IMR-90 (cell line): ENCODE results near the gene ZSCAN18. TPM values are rescaled to one million over a fixed set of nuclear protein-coding genes. Genes with fewer than 3 reads are reported as not detected.

ENCODE experiments used
- ATAC-seq: fragments of 200-7000 bp; cut with Tn5 transposase; 2 replicates; pipeline ENCODE4 v1.9.1; 2020; ENCODE audit warnings: low read depth, mild to moderate bottlenecking, moderate library complexity
- Bru-seq: library from RNA; stranded (reverse); fragments of 400-500 nt; gene quantifications from one replicate; lab custom pipeline; 2021; lab: Mats Ljungman, UMichigan
- BruChase-seq, 2 experiments: library from RNA; stranded (reverse); fragments of 400-500 nt; gene quantifications; one replicate each; lab custom pipeline; 2021; lab: Mats Ljungman, UMichigan
- BruUV-seq: library from RNA; stranded (reverse); fragments of 400-500 nt; replicated peaks from 2 replicates; lab custom pipeline; 2021; lab: Mats Ljungman, UMichigan
- CTCF ChIA-PET: fragments of 300-600 bp; formaldehyde crosslinking; extraction: SDS; loops from one replicate; lab custom pipeline; 2021; ENCODE audit warnings: antibody characterized with exemption; lab: Yijun Ruan, JAX
- POLR2A ChIA-PET: fragments of 300-600 bp; sonication (Branson Sonifier 250); formaldehyde crosslinking; loops from one replicate; lab custom pipeline; 2022; ENCODE audit warnings: antibody characterized with exemption; ENCODE audit not compliant: unreplicated experiment; lab: Charles Lee
- DNase-seq: peaks from one replicate; pipeline ENCODE4 v3.0.0; 2013
- H2AFZ ChIP-seq: replicated peaks from 2 replicates; pipeline ENCODE3; 2013; ENCODE audit warnings: low read length, mild to moderate bottlenecking; ENCODE audit not compliant: poor library complexity
- H2AK5ac ChIP-seq: 2 replicates; pipeline ENCODE4 v1.6.1; 2013; ENCODE audit warnings: low read depth, low read length, inconsistent platforms
- H2AK9ac ChIP-seq: replicated peaks from 2 replicates; pipeline ENCODE3; 2013; ENCODE audit warnings: mild to moderate bottlenecking, low read depth, low read length, moderate library complexity; ENCODE audit not compliant: poor library complexity
- H2BK120ac ChIP-seq: 2 replicates; pipeline ENCODE4 v1.6.1; 2013; ENCODE audit warnings: low read depth, low read length, inconsistent platforms
- H2BK15ac ChIP-seq: 3 replicates; pipeline ENCODE4 v1.6.1; 2013; ENCODE audit warnings: low read depth, low read length, inconsistent platforms
- H2BK20ac ChIP-seq: 2 replicates; pipeline ENCODE4 v1.6.1; 2013; ENCODE audit warnings: low read depth, mild to moderate bottlenecking, inconsistent platforms, low read length, moderate library complexity
- H2BK5ac ChIP-seq: 2 replicates; pipeline ENCODE4 v1.6.1; 2013; ENCODE audit warnings: mild to moderate bottlenecking, low read depth, low read length, inconsistent platforms; ENCODE audit not compliant: poor library complexity, severe bottlenecking
- H3K14ac ChIP-seq: replicated peaks from 2 replicates; pipeline ENCODE4 v1.6.1; 2013; ENCODE audit warnings: low read depth, low read length, inconsistent platforms
- H3K18ac ChIP-seq: 2 replicates; pipeline ENCODE4 v1.6.1; 2013; ENCODE audit warnings: low read depth, low read length, control low read depth
- H3K23ac ChIP-seq: 2 replicates; pipeline ENCODE4 v1.6.1; 2013; ENCODE audit warnings: low read depth, low read length, inconsistent platforms
- H3K27ac ChIP-seq: 2 replicates; pipeline ENCODE4 v1.5.1; 2013; ENCODE audit warnings: mild to moderate bottlenecking, control low read depth, low read length; ENCODE audit not compliant: insufficient read depth
- H3K27me3 ChIP-seq: 2 replicates; pipeline ENCODE4 v1.6.1; 2013; ENCODE audit warnings: low read length; ENCODE audit not compliant: control insufficient read depth, insufficient read depth
- H3K36me3 ChIP-seq: 2 replicates; pipeline ENCODE4 v1.6.1; 2013; ENCODE audit warnings: low read length, mixed read lengths; ENCODE audit not compliant: control insufficient read depth, insufficient read depth
- H3K4ac ChIP-seq: 2 replicates; pipeline ENCODE4 v1.6.1; 2013; ENCODE audit warnings: low read depth, low read length, inconsistent platforms
- H3K4me1 ChIP-seq: 2 replicates; pipeline ENCODE4 v1.6.1; 2013; ENCODE audit warnings: low read length, mixed read lengths; ENCODE audit not compliant: control insufficient read depth, insufficient read depth
- H3K4me2 ChIP-seq: 2 replicates; pipeline ENCODE4 v1.6.1; 2013; ENCODE audit warnings: low read depth, mild to moderate bottlenecking, control low read depth, low read length, moderate library complexity
- H3K4me3 ChIP-seq: 2 replicates; pipeline ENCODE4 v1.5.1; 2013; ENCODE audit warnings: low read depth, mild to moderate bottlenecking, control low read depth, low read length, moderate library complexity; ENCODE audit not compliant: insufficient read depth
- H3K56ac ChIP-seq: 2 replicates; pipeline ENCODE4 v1.6.1; 2013; ENCODE audit warnings: low read length, inconsistent platforms; ENCODE audit not compliant: insufficient read depth; ENCODE audit errors: extremely low read depth
- H3K79me1 ChIP-seq, 2 experiments: 2 replicates each; pipeline ENCODE4 v1.6.1; 2013; ENCODE audit warnings: low read length in 2 of 2, inconsistent platforms in 1 of 2, low read depth in 1 of 2
- H3K9ac ChIP-seq: 2 replicates; pipeline ENCODE4 v1.6.1; 2013; ENCODE audit warnings: low read depth, low read length, control low read depth
- H3K9me1 ChIP-seq: 2 replicates; pipeline ENCODE4 v1.6.1; 2013; ENCODE audit warnings: low read length, inconsistent platforms; ENCODE audit not compliant: insufficient read depth
- H3K9me3 ChIP-seq: 2 replicates; pipeline ENCODE4 v1.6.1; 2013; ENCODE audit warnings: low read length; ENCODE audit not compliant: control insufficient read depth, insufficient read depth
- H4K20me1 ChIP-seq: 2 replicates; pipeline ENCODE4 v1.6.1; 2013; ENCODE audit warnings: low read length, inconsistent platforms; ENCODE audit not compliant: insufficient read depth
- H4K5ac ChIP-seq: 2 replicates; pipeline ENCODE4 v1.6.1; 2013; ENCODE audit warnings: mild to moderate bottlenecking, low read depth, low read length, control low read depth
- H4K8ac ChIP-seq, 2 experiments: 2 replicates each; pipeline ENCODE4 v1.6.1; 2013; ENCODE audit warnings: low read depth in 2 of 2, low read length in 2 of 2, control low read depth in 1 of 2, inconsistent platforms in 1 of 2
- H4K91ac ChIP-seq: 2 replicates; pipeline ENCODE4 v1.6.1; 2013; ENCODE audit warnings: low read depth, low read length, inconsistent platforms; ENCODE audit not compliant: insufficient read depth
- BHLHE40 ChIP-seq: fragments of 150-350 bp; IDR thresholded peaks from 2 replicates; pipeline ENCODE4 v1.6.1; 2016; ENCODE audit warnings: mild to moderate bottlenecking, low read depth, low read length
- CEBPB ChIP-seq: IDR thresholded peaks from 2 replicates; pipeline ENCODE4 v1.6.1; 2012; ENCODE audit warnings: low read depth, low read length, improper control_type of control experiment
- CHD1 ChIP-seq: IDR thresholded peaks from 2 replicates; pipeline ENCODE4 v1.6.1; 2012; ENCODE audit warnings: low read depth, low read length, improper control_type of control experiment
- FOS ChIP-seq: fragments of 150-350 bp; IDR thresholded peaks from 2 replicates; pipeline ENCODE4 v1.6.1; 2016; ENCODE audit warnings: low read depth, low read length
- MAZ ChIP-seq: IDR thresholded peaks from 2 replicates; pipeline ENCODE4 v1.6.1; 2012; ENCODE audit warnings: low read depth, mild to moderate bottlenecking, low read length, improper control_type of control experiment, moderate library complexity, borderline replicate concordance
- MXI1 ChIP-seq: IDR thresholded peaks from 2 replicates; pipeline ENCODE4 v1.6.1; 2012; ENCODE audit warnings: low read depth, mild to moderate bottlenecking, low read length, moderate library complexity, borderline replicate concordance
- NFE2L2 ChIP-seq: fragments of 150-350 bp; IDR thresholded peaks from 2 replicates; pipeline ENCODE4 v1.6.1; 2016; ENCODE audit warnings: low read depth, mild to moderate bottlenecking, low read length
- POLR2A ChIP-seq: IDR thresholded peaks from 2 replicates; pipeline ENCODE4 v1.6.1; 2012; ENCODE audit warnings: mild to moderate bottlenecking, low read depth, low read length
- RAD21 ChIP-seq: IDR thresholded peaks from 2 replicates; pipeline ENCODE4 v1.6.1; 2012; ENCODE audit warnings: low read length, improper control_type of control experiment
- WGBS, 2 experiments: methylation state at CpG; one replicate each; pipeline versions ENCODE4 v1.1.5 to v1.1.7; 2013; ENCODE audit warnings: missing lambda C conversion rate in 2 of 2; ENCODE audit not compliant: insufficient read length in 1 of 2; ENCODE audit errors: extremely low coverage in 2 of 2; 5-methylcytosine and 5-hydroxymethylcytosine counted together
- dilution Hi-C: fragments of 300-500 bp; cut with HindIII; formaldehyde crosslinking; loops from one replicate; pipeline ENCODE4 v1.14.3; 2018; ENCODE audit warnings: low sequenced_read_pairs; ENCODE audit not compliant: unreplicated experiment
- in situ Hi-C: fragments of 300-500 bp; cut with MboI; formaldehyde crosslinking; loops from 3 replicates; pipeline ENCODE4 v1.14.3; 2019; ENCODE audit warnings: low sequenced_read_pairs, inconsistent platforms, mixed read lengths
- intact Hi-C: fragments of 100-400 bp; cut with micrococcal nuclease; formaldehyde crosslinking; loops from 2 replicates; pipeline ENCODE4 v1.10.0; 2022
- long read RNA-seq: library from polyadenylated mRNA; unstranded; transcript quantifications from one replicate; pipeline ENCODE4 v2.0.0, GENCODE V29; 2021; ENCODE audit not compliant: unreplicated experiment
- polyA plus RNA-seq, 3 experiments: library from polyadenylated mRNA; depleted of rRNA; stranded (reverse); fragments of >200 nt; gene quantifications; 2 replicates each; pipeline ENCODE4 v1.2.3, GENCODE V29; 2012; ENCODE audit warnings: low replicate concordance in 1 of 3
- total RNA-seq: library from RNA; depleted of rRNA; stranded (reverse); fragments of >200 nt; gene quantifications from 2 replicates; pipeline ENCODE4 v1.2.3, GENCODE V29; 2012; rRNA removed
- TF ChIP-seq, protein P1 (sequence below): fragments of 150-350 bp; IDR thresholded peaks from 2 replicates; pipeline ENCODE4 v1.6.1; 2016; ENCODE audit warnings: low read depth, mild to moderate bottlenecking, low read length, moderate library complexity, borderline replicate concordance
- TF ChIP-seq, protein P2 (sequence below): fragments of 150-350 bp; IDR thresholded peaks from 2 replicates; pipeline ENCODE4 v1.6.1; 2017; ENCODE audit warnings: mild to moderate bottlenecking, antibody characterized with exemption, low read length, low read depth

The ZSCAN18 gene, protein sequence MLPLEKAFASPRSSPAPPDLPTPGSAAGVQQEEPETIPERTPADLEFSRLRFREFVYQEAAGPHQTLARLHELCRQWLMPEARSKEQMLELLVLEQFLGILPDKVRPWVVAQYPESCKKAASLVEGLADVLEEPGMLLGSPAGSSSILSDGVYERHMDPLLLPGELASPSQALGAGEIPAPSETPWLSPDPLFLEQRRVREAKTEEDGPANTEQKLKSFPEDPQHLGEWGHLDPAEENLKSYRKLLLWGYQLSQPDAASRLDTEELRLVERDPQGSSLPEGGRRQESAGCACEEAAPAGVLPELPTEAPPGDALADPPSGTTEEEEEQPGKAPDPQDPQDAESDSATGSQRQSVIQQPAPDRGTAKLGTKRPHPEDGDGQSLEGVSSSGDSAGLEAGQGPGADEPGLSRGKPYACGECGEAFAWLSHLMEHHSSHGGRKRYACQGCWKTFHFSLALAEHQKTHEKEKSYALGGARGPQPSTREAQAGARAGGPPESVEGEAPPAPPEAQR
- total RNA-seq (3.0 and 3.6 TPM in 2 replicates), polyA plus RNA-seq (2012; rRNA removed) (8.2 and 11.1 TPM in 2 replicates), Bru-seq, nascent RNA (percentile 43 among the genes with signal in this experiment), BruChase-seq, experiment 1, labeled RNA remaining after a 6-hour chase (percentile 50 among the genes with signal in this experiment), BruChase-seq, experiment 2, labeled RNA remaining after a 2-hour chase (percentile 43 among the genes with signal in this experiment)
- 8.6 and 9.5 TPM in 2 replicates for polyA plus RNA-seq (2012; cell fraction: cytosol; rRNA removed)
- polyA plus RNA-seq (2012; cell fraction: nucleus; rRNA removed; ENCODE audit: low replicate concordance) = 30.0 and 36.5 TPM in 2 replicates
- long read RNA-seq, transcript ZSCAN18-217 (7 exons, 2,190 nt) = major isoform, 22 of 62 reads
- long read RNA-seq, partial matches to known transcripts = 8 of 62 reads
- long read RNA-seq, other reads (novel, unspliced or antisense) = 30 of 62 reads

- Histone ChIP-seq H4K8ac (peak within 1 kb of the TSS in 1 of 2 experiments; percentile 87; a peak in 2 of 4 replicates), H3K18ac (no peak within 1 kb of the TSS), H3K4me1 (no peaks in the 10 kb centered on the region), H2AK5ac (no peak within 1 kb of the TSS), H4K20me1 (no peaks in the 10 kb centered on the region), H3K14ac (peak within 1 kb of the TSS; percentile 83; the same call in 1 of the 2 replicates), H3K9me3 (peaks cover 46% of the 10 kb centered on the region), H3K27me3 (no peaks in the 10 kb centered on the region), H3K56ac (no peak within 1 kb of the TSS), H2BK120ac (no peak within 1 kb of the TSS), H2AK9ac (peak within 1 kb of the TSS; percentile 87), H4K91ac (no peak within 1 kb of the TSS), H3K23ac (no peak within 1 kb of the TSS; the same call in 1 of the 2 replicates), H2AFZ (peak within 1 kb of the TSS; percentile 97), H3K4me2 (peak within 1 kb of the TSS; percentile 93), H3K36me3 (peaks cover 2% of the 10 kb centered on the region; the same call in 1 of the 2 replicates), H3K9me1 (no peaks in the 10 kb centered on the region), H4K5ac (peak within 1 kb of the TSS; percentile 65), H3K4me3 (peak within 1 kb of the TSS; percentile 94), H2BK5ac (no peak within 1 kb of the TSS), H2BK20ac (no peak within 1 kb of the TSS), H3K4ac (peak within 1 kb of the TSS; percentile 66; the same call in 1 of the 2 replicates), H2BK15ac (no peak within 1 kb of the TSS), H3K27ac (peak within 1 kb of the TSS; percentile 62), H3K79me1 (no peaks in the 10 kb centered on the region), H3K9ac (peak within 1 kb of the TSS; percentile 82)
- POLR2A ChIA-PET = no interaction called here
- intact Hi-C loops (no loop called here), dilution Hi-C loops (no loop called here), in situ Hi-C loops (no loop called here)
- CTCF ChIA-PET = no interaction called here
- ATAC-seq (peak; percentile 100), DNase-seq (peak; percentile 86)
- 2% methylated on average over 36 of the region's 67 CpGs; no CpG with 5 or more reads in 1 of the 2 experiments for WGBS, 2 experiments
- BruUV-seq = no TSS peak
- no peak for TF ChIP-seq NFE2L2
- TF ChIP-seq CEBPB = no peak
- TF ChIP-seq RAD21 = no peak
- TF ChIP-seq, protein P1, sequence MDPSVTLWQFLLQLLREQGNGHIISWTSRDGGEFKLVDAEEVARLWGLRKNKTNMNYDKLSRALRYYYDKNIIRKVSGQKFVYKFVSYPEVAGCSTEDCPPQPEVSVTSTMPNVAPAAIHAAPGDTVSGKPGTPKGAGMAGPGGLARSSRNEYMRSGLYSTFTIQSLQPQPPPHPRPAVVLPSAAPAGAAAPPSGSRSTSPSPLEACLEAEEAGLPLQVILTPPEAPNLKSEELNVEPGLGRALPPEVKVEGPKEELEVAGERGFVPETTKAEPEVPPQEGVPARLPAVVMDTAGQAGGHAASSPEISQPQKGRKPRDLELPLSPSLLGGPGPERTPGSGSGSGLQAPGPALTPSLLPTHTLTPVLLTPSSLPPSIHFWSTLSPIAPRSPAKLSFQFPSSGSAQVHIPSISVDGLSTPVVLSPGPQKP = no peak
- TF ChIP-seq MAZ = peak; percentile 71; the same call in 1 of the 2 replicates
- TF ChIP-seq, protein P2, sequence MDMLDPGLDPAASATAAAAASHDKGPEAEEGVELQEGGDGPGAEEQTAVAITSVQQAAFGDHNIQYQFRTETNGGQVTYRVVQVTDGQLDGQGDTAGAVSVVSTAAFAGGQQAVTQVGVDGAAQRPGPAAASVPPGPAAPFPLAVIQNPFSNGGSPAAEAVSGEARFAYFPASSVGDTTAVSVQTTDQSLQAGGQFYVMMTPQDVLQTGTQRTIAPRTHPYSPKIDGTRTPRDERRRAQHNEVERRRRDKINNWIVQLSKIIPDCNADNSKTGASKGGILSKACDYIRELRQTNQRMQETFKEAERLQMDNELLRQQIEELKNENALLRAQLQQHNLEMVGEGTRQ = peak; percentile 80
- TF ChIP-seq FOS = 0 out of 2 replicates have a peak, but pooled peaks have one; percentile 11
- peak; percentile 74 for TF ChIP-seq POLR2A
- no peak for TF ChIP-seq CHD1
- TF ChIP-seq MXI1 = no peak
- TF ChIP-seq BHLHE40 = no peak
These were observed at the start of gene ZSCAN18 for GRCh38 chr19:58097781-58098681. ZSCAN18 (minus strand) TSS chr19:58098231; CDS start chr19:58090267, 7,964 bp downstream.
